Activated CD8-positive, alpha-beta memory T cell treated with anti-CD3 and anti-CD28 coated beads, Interleukin-2, amount 50 U/mL, for 48 hours (primary cell): Measurements from ENCODE around the gene SUFU.
"Not testable (repeated sequence)": the region's sequence is repeated elsewhere in the genome, so short reads cannot be mapped to it uniquely, and the experiment has no call there.

ENCODE experiments used
- DNase-seq: peaks from one replicate; pipeline ENCODE4 v3.0.0-alpha.2; 2020

Gene SUFU

GRCh38 chr10:102517553-102517952, 13.8 kb downstream of the SUFU start:
- DNase-seq, result no peak

GRCh38 chr10:102519246-102519825, 15.6 kb downstream of the SUFU start:
- DNase-seq, result no peak

- DNase-seq, result no peak
Measured at GRCh38 chr10:102522874-102523249, 19.1 kb downstream of the SUFU start.

GRCh38 chr10:102523250-102524029, 19.7 kb downstream of the SUFU start:
- no peak for DNase-seq

GRCh38 chr10:102524746-102525145, 21.0 kb downstream of the SUFU start:
- no peak for DNase-seq

GRCh38 chr10:102527546-102527945, 23.8 kb downstream of the SUFU start:
- no peak for DNase-seq

GRCh38 chr10:102534333-102534732, 30.6 kb downstream of the SUFU start:
- DNase-seq, result no peak

GRCh38 chr10:102534966-102535365, 31.2 kb downstream of the SUFU start:
- DNase-seq, result not testable (repeated sequence)

GRCh38 chr10:102535481-102536147, 31.8 kb downstream of the SUFU start:
- no peak for DNase-seq

- DNase-seq, result no peak
Measured at GRCh38 chr10:102537367-102537766, 33.6 kb downstream of the SUFU start.

- no peak for DNase-seq
Measured at GRCh38 chr10:102537948-102538347, 34.2 kb downstream of the SUFU start.

- DNase-seq, result no peak
Measured at GRCh38 chr10:102538811-102539210, 35.0 kb downstream of the SUFU start.

- DNase-seq, result no peak
Measured at GRCh38 chr10:102540023-102540422, 36.3 kb downstream of the SUFU start.

- DNase-seq, result no peak
Measured at GRCh38 chr10:102542800-102543418, 39.1 kb downstream of the SUFU start.

- DNase-seq, result no peak
Measured at GRCh38 chr10:102545265-102545871, 41.6 kb downstream of the SUFU start.

- DNase-seq, result no peak
Measured at GRCh38 chr10:102545997-102546396, 42.2 kb downstream of the SUFU start.

GRCh38 chr10:102546606-102547320, 43.0 kb downstream of the SUFU start:
- no peak for DNase-seq

- no peak for DNase-seq
Measured at GRCh38 chr10:102549549-102549948, 45.8 kb downstream of the SUFU start.

- no peak for DNase-seq
Measured at GRCh38 chr10:102550636-102551210, 47.0 kb downstream of the SUFU start.

GRCh38 chr10:102552533-102552932, 48.8 kb downstream of the SUFU start:
- no peak for DNase-seq

GRCh38 chr10:102553771-102554170, 50.0 kb downstream of the SUFU start:
- DNase-seq, result no peak

GRCh38 chr10:102554531-102554930, 50.8 kb downstream of the SUFU start:
- DNase-seq, result no peak
